Measurements from ENCODE around the gene VTA1. TPM values are rescaled to one million over a fixed set of nuclear protein-coding genes. Genes with fewer than 3 reads are reported as not detected.
"Not testable (repeated sequence)": the region's sequence is repeated elsewhere in the genome, so short reads cannot be mapped to it uniquely, and the experiment has no call there.

VTA1 gene
- 60.2 TPM for polyA plus RNA-seq

GRCh38 chr6:142146828-142147662 lies at the start of gene VTA1, which contains the start of gene NMBR:
Gene VTA1 (plus strand): TSS chr6:142147263. CDS start chr6:142147288, 25 bp downstream.
Gene NMBR (minus strand): TSS chr6:142147122. CDS start chr6:142088658, 58,464 bp downstream.
- peaks cover 3% of the 10 kb centered on the region for H3K36me3 Mint-ChIP-seq
- peak within 1 kb of the TSS; percentile 83 to 96 (median 95) for H3K27ac Mint-ChIP-seq
- peak within 1 kb of the TSS; percentile 87 to 98 (median 96) for H3K4me3 Mint-ChIP-seq
- no peaks in the 10 kb centered on the region for H3K27me3 Mint-ChIP-seq
- H3K9me3 Mint-ChIP-seq: peaks cover 0 to 2% (median 0%) of the 10 kb centered on the region in 3 donors
- H3K4me1 Mint-ChIP-seq: peaks cover 29 to 47% (median 42%) of the 10 kb centered on the region in 3 donors

- not testable (repeated sequence) for H3K36me3 Mint-ChIP-seq, H3K27ac Mint-ChIP-seq, H3K27me3 Mint-ChIP-seq, H3K9me3 Mint-ChIP-seq, H3K4me1 Mint-ChIP-seq, H3K4me3 Mint-ChIP-seq
These were observed 42.2 kb upstream of the VTA1 start for GRCh38 chr6:142104820-142105219.

GRCh38 chr6:142110820-142111219 lies 36.2 kb upstream of the VTA1 start:
- H3K27ac Mint-ChIP-seq, H3K36me3 Mint-ChIP-seq: not testable (repeated sequence)

GRCh38 chr6:142112451-142113061 lies 34.5 kb upstream of the VTA1 start:
- Mint-ChIP-seq H3K27me3 (no peaks in the 10 kb centered on the region), H3K4me1 (no peaks in the 10 kb centered on the region), H3K4me3 (no peak overlapping the region), H3K9me3 (no peaks in the 10 kb centered on the region), H3K27ac (no peak overlapping the region), H3K36me3 (no peaks in the 10 kb centered on the region)

More at GRCh38 chr6:142110820-142111219, 36.2 kb upstream of the VTA1 start:
- not testable (repeated sequence) for H3K4me3 Mint-ChIP-seq, H3K27me3 Mint-ChIP-seq, H3K9me3 Mint-ChIP-seq, H3K4me1 Mint-ChIP-seq

- Mint-ChIP-seq H3K36me3 (no peaks in the 10 kb centered on the region), H3K27me3 (no peaks in the 10 kb centered on the region), H3K4me1 (no peaks in the 10 kb centered on the region), H3K9me3 (no peaks in the 10 kb centered on the region), H3K4me3 (no peak overlapping the region), H3K27ac (no peak overlapping the region)
These were observed 29.7 kb upstream of the VTA1 start for GRCh38 chr6:142117366-142117765.

GRCh38 chr6:142118328-142118727 lies 28.7 kb upstream of the VTA1 start:
- no peak overlapping the region for H3K4me3 Mint-ChIP-seq
- H3K36me3 Mint-ChIP-seq: no peaks in the 10 kb centered on the region
- H3K4me1 Mint-ChIP-seq: no peaks in the 10 kb centered on the region
- H3K9me3 Mint-ChIP-seq: no peaks in the 10 kb centered on the region
- H3K27me3 Mint-ChIP-seq: no peaks in the 10 kb centered on the region
- H3K27ac Mint-ChIP-seq: no peak overlapping the region

- no peaks in the 10 kb centered on the region for H3K27me3 Mint-ChIP-seq
- no peaks in the 10 kb centered on the region for H3K9me3 Mint-ChIP-seq
- no peak overlapping the region for H3K4me3 Mint-ChIP-seq
- no peaks in the 10 kb centered on the region for H3K4me1 Mint-ChIP-seq
- no peaks in the 10 kb centered on the region for H3K36me3 Mint-ChIP-seq
- H3K27ac Mint-ChIP-seq: no peak overlapping the region
These were observed 28.1 kb upstream of the VTA1 start for GRCh38 chr6:142118925-142119324.

GRCh38 chr6:142121342-142121741 lies 25.7 kb upstream of the VTA1 start:
- Mint-ChIP-seq H3K9me3 (no peaks in the 10 kb centered on the region), H3K4me1 (no peaks in the 10 kb centered on the region), H3K27ac (no peak overlapping the region), H3K27me3 (no peaks in the 10 kb centered on the region), H3K4me3 (no peak overlapping the region), H3K36me3 (no peaks in the 10 kb centered on the region)

GRCh38 chr6:142130814-142131213 lies 16.2 kb upstream of the VTA1 start:
- Mint-ChIP-seq H3K9me3 (no peaks in the 10 kb centered on the region), H3K27ac (no peak overlapping the region), H3K4me1 (no peaks in the 10 kb centered on the region), H3K4me3 (no peak overlapping the region), H3K36me3 (no peaks in the 10 kb centered on the region), H3K27me3 (peaks cover 17% of the 10 kb centered on the region)

- Mint-ChIP-seq H3K9me3 (peaks cover 0 to 2% (median 0%) of the 10 kb centered on the region in 3 donors), H3K36me3 (no peaks in the 10 kb centered on the region)
These were observed 14.4 kb upstream of the VTA1 start, which contains the start of gene GJE1 for GRCh38 chr6:142132625-142133024. Gene GJE1 (plus strand): TSS chr6:142132925. CDS start chr6:142133159, 234 bp downstream.

GRCh38 chr6:142138876-142139275 lies 8.2 kb upstream of the VTA1 start:
- H3K4me1 Mint-ChIP-seq: no peaks in the 10 kb centered on the region
- peaks cover 10% of the 10 kb centered on the region for H3K27me3 Mint-ChIP-seq
- peaks cover 0 to 2% (median 0%) of the 10 kb centered on the region in 3 donors for H3K9me3 Mint-ChIP-seq
- peak overlapping the region in 1 of 3 donors; percentile 43 for H3K27ac Mint-ChIP-seq
- no peak overlapping the region for H3K4me3 Mint-ChIP-seq
- H3K36me3 Mint-ChIP-seq: peaks cover 1% of the 10 kb centered on the region

More at GRCh38 chr6:142132625-142133024, 14.4 kb upstream of the VTA1 start, which contains the start of gene GJE1:
- Mint-ChIP-seq H3K27me3 (peaks cover 17% of the 10 kb centered on the region), H3K27ac (no peak within 1 kb of the TSS), H3K4me1 (no peaks in the 10 kb centered on the region), H3K4me3 (no peak within 1 kb of the TSS)

- peaks cover 6 to 10% (median 7%) of the 10 kb centered on the region in 3 donors for H3K4me1 Mint-ChIP-seq
- not testable (repeated sequence) for H3K4me3 Mint-ChIP-seq, H3K36me3 Mint-ChIP-seq, H3K27ac Mint-ChIP-seq, H3K9me3 Mint-ChIP-seq, H3K27me3 Mint-ChIP-seq
These were observed 5.5 kb upstream of the VTA1 start for GRCh38 chr6:142141531-142141930.

GRCh38 chr6:142152746-142153145 lies 5.7 kb downstream of the VTA1 start:
- Mint-ChIP-seq H3K9me3 (no peaks in the 10 kb centered on the region), H3K36me3 (peaks cover 8% of the 10 kb centered on the region), H3K27ac (peak overlapping the region in 1 of 3 donors; percentile 21), H3K27me3 (no peaks in the 10 kb centered on the region), H3K4me3 (peak overlapping the region in 1 of 4 donors; percentile 25), H3K4me1 (peaks cover 43 to 55% (median 48%) of the 10 kb centered on the region in 3 donors)

- Mint-ChIP-seq H3K4me1 (peaks cover 41 to 52% (median 43%) of the 10 kb centered on the region in 3 donors), H3K36me3 (peaks cover 8% of the 10 kb centered on the region)
These were observed 6.1 kb downstream of the VTA1 start for GRCh38 chr6:142153196-142153595.

GRCh38 chr6:142154336-142154735 lies 7.3 kb downstream of the VTA1 start:
- Mint-ChIP-seq H3K9me3 (no peaks in the 10 kb centered on the region), H3K27me3 (no peaks in the 10 kb centered on the region), H3K36me3 (peaks cover 8% of the 10 kb centered on the region), H3K4me1 (peaks cover 32 to 40% (median 40%) of the 10 kb centered on the region in 3 donors), H3K27ac (no peak overlapping the region), H3K4me3 (no peak overlapping the region)

More at GRCh38 chr6:142153196-142153595, 6.1 kb downstream of the VTA1 start:
- peak overlapping the region in 1 of 4 donors; percentile 25 for H3K4me3 Mint-ChIP-seq
- no peaks in the 10 kb centered on the region for H3K9me3 Mint-ChIP-seq
- no peaks in the 10 kb centered on the region for H3K27me3 Mint-ChIP-seq
- H3K27ac Mint-ChIP-seq: peak overlapping the region in 1 of 3 donors; percentile 21

All from IgD-negative memory B cell (primary cell).